HEK293 (cell line): ENCODE measurements around the gene ENPEP.
"Not testable (repeated sequence)": the region's sequence is repeated elsewhere in the genome, so short reads cannot be mapped to it uniquely, and the experiment has no call there.

Source experiments
- CTCF ChIA-PET: fragments of 350-600 bp; formaldehyde crosslinking; extraction: SDS; loops from one replicate; lab custom pipeline; 2021; ENCODE audit warnings: antibody characterized with exemption; lab: Yijun Ruan, JAX
- POLR2A ChIA-PET: fragments of 300-600 bp; formaldehyde crosslinking; extraction: SDS; loops from one replicate; lab custom pipeline; 2020; ENCODE audit warnings: antibody characterized with exemption, inconsistent platforms; lab: Yijun Ruan, JAX
- H3K27ac ChIP-seq: fragments of 200-500 bp; sonication (Bioruptor generic); 2 replicates; pipeline ENCODE4 v1.5.1; 2014; ENCODE audit warnings: low read depth, low read length, control low read depth, inconsistent platforms; ENCODE audit errors: extremely low read depth
- H3K36me3 ChIP-seq, 2 experiments: fragments of 200-500 bp in 1 of 2; sonication (Bioruptor generic) in 1 of 2; 1 replicate in 1 of 2; 2 replicates in 1 of 2; pipeline ENCODE4 v1.5.1; 2014 to 2017; ENCODE audit warnings: inconsistent platforms in 2 of 2, low read length in 2 of 2; ENCODE audit not compliant: control insufficient read depth in 2 of 2, insufficient read depth in 1 of 2
- H3K4me1 ChIP-seq: fragments of 200-500 bp; sonication (Bioruptor generic); 2 replicates; pipeline ENCODE4 v1.5.1; 2014; ENCODE audit warnings: mild to moderate bottlenecking, low read length, inconsistent platforms; ENCODE audit not compliant: control insufficient read depth, insufficient read depth
- H3K4me3 ChIP-seq: 2 replicates; pipeline ENCODE4 v1.5.1; 2011; ENCODE audit warnings: low read depth, mild to moderate bottlenecking, control low read depth, low read length, moderate library complexity
- H3K9me3 ChIP-seq: fragments of 200-500 bp; sonication (Bioruptor generic); 2 replicates; pipeline ENCODE4 v1.5.1; 2014; ENCODE audit warnings: low read depth, low read length, inconsistent platforms; ENCODE audit not compliant: control insufficient read depth, insufficient read depth
- IKZF3 ChIP-seq: fragments of 450-650 bp; IDR thresholded peaks from 2 replicates; pipeline ENCODE4 v1.5.0; 2018; ENCODE audit warnings: missing biosample characterization, mild to moderate bottlenecking, missing genetic modification characterization, moderate library complexity
- KLF16 ChIP-seq: fragments of 450-650 bp; formaldehyde crosslinking; IDR thresholded peaks from 2 replicates; pipeline ENCODE4 v1.5.1; 2017; ENCODE audit warnings: missing biosample characterization, missing genetic modification characterization
- KLF7 ChIP-seq: fragments of 450-650 bp; formaldehyde crosslinking; IDR thresholded peaks from 2 replicates; pipeline ENCODE4 v1.5.1; 2016; ENCODE audit warnings: missing biosample characterization, missing genetic modification characterization, borderline replicate concordance
- OVOL3 ChIP-seq: fragments of 450-650 bp; formaldehyde crosslinking; IDR thresholded peaks from 2 replicates; pipeline ENCODE4 v1.5.1; 2016; ENCODE audit warnings: missing biosample characterization, missing genetic modification characterization
- SCRT2 ChIP-seq: fragments of 450-650 bp; formaldehyde crosslinking; IDR thresholded peaks from 2 replicates; pipeline ENCODE4 v1.5.1; 2016; ENCODE audit warnings: missing biosample characterization, missing genetic modification characterization
- ZNF169 ChIP-seq: fragments of 450-650 bp; formaldehyde crosslinking; IDR thresholded peaks from 2 replicates; pipeline ENCODE4 v1.5.1; 2016; ENCODE audit warnings: missing biosample characterization, missing genetic modification characterization
- ZNF23 ChIP-seq: fragments of 450-650 bp; formaldehyde crosslinking; IDR thresholded peaks from 2 replicates; pipeline ENCODE4 v1.5.1; 2016; ENCODE audit warnings: missing biosample characterization, missing genetic modification characterization, borderline replicate concordance
- ZNF335 ChIP-seq: fragments of 450-650 bp; formaldehyde crosslinking; conservative IDR thresholded peaks from 2 replicates; pipeline ENCODE4 v1.5.1; 2016; ENCODE audit warnings: missing biosample characterization, missing genetic modification characterization
- ZNF677 ChIP-seq: fragments of 450-650 bp; IDR thresholded peaks from 2 replicates; pipeline ENCODE4 v1.5.0; 2018; ENCODE audit warnings: missing biosample characterization, mild to moderate bottlenecking, missing genetic modification characterization, moderate library complexity
- TF ChIP-seq, protein P1 (sequence below): fragments of 450-650 bp; formaldehyde crosslinking; IDR thresholded peaks from 2 replicates; pipeline ENCODE4 v1.5.1; 2016; ENCODE audit warnings: missing biosample characterization, missing genetic modification characterization
- TF ChIP-seq, protein P2 (sequence below): fragments of 450-650 bp; formaldehyde crosslinking; IDR thresholded peaks from 2 replicates; pipeline ENCODE4 v1.5.1; 2017; ENCODE audit warnings: missing biosample characterization, missing genetic modification characterization
- TF ChIP-seq, protein P3 (sequence below): fragments of 450-650 bp; formaldehyde crosslinking; IDR thresholded peaks from 2 replicates; pipeline ENCODE4; 2016; ENCODE audit warnings: missing biosample characterization, missing genetic modification characterization
- TF ChIP-seq, protein P4 (sequence below): fragments of 450-650 bp; formaldehyde crosslinking; IDR thresholded peaks from 2 replicates; pipeline ENCODE4 v1.5.1; 2017; ENCODE audit warnings: missing biosample characterization, missing genetic modification characterization

ENPEP gene

DNA sequence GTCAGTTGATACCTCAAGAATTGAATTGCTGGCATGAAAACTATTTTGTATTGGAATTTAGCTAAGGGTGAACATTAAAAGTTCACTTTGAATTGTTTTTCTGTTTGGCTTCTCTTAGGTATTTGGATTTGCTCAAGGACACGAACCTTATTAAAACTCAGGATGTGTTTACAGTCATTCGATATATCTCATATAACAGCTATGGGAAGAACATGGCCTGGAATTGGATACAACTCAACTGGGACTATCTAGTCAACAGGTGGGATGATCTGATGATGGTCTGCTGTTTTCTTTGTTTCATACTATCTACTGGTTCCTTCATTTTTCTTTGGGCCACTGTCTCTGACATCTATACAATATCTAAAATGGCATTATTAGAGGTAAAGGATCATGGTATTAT is 77.2 kb downstream of the ENPEP start:
- TF ChIP-seq ZNF169 (no peak), SCRT2 (tag by site-specific recombination) (peak; percentile 32; the same call in 1 of the 2 replicates)
- TF ChIP-seq, all 188 proteins: peak for 1
- no peak overlapping the region for H3K4me3 ChIP-seq
- no peaks in the 10 kb centered on the region for H3K4me1 ChIP-seq
- ChIA-PET POLR2A (no interaction called here), CTCF (interaction anchor here (0.7 kb wide), 1 partner anchor 44 kb away, joined by 3 read pairs; no protein-coding TSS in a partner anchor)
- no peaks in the 10 kb centered on the region for H3K36me3 ChIP-seq
- no peak overlapping the region for H3K27ac ChIP-seq
- H3K9me3 ChIP-seq: no peaks in the 10 kb centered on the region

DNA sequence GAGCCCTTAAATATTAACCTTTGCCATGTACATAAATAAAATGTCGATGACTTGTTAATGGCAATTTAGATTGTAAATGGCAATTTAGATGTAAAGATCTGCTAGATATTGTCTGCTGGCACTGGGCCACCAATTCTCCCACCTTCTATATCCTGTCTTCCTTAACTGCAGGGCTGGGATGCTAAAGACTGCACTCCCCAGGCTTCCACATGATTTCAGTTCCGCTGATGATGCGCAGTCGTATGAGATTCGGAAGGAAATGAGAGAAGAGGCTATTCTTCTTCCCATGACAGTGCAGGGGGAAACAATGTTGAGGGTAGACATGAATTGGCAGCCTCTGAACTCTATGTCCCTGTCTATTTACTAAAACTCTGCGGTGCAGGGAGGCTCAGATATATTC is 91.3 kb downstream of the ENPEP start:
- H3K4me3 ChIP-seq: no peak overlapping the region
- no peaks in the 10 kb centered on the region for H3K36me3 ChIP-seq
- ChIA-PET POLR2A (no interaction called here), CTCF (no interaction called here)
- no peak overlapping the region for H3K27ac ChIP-seq
- no peaks in the 10 kb centered on the region for H3K4me1 ChIP-seq
- no peaks in the 10 kb centered on the region for H3K9me3 ChIP-seq
- TF ChIP-seq, protein P1, sequence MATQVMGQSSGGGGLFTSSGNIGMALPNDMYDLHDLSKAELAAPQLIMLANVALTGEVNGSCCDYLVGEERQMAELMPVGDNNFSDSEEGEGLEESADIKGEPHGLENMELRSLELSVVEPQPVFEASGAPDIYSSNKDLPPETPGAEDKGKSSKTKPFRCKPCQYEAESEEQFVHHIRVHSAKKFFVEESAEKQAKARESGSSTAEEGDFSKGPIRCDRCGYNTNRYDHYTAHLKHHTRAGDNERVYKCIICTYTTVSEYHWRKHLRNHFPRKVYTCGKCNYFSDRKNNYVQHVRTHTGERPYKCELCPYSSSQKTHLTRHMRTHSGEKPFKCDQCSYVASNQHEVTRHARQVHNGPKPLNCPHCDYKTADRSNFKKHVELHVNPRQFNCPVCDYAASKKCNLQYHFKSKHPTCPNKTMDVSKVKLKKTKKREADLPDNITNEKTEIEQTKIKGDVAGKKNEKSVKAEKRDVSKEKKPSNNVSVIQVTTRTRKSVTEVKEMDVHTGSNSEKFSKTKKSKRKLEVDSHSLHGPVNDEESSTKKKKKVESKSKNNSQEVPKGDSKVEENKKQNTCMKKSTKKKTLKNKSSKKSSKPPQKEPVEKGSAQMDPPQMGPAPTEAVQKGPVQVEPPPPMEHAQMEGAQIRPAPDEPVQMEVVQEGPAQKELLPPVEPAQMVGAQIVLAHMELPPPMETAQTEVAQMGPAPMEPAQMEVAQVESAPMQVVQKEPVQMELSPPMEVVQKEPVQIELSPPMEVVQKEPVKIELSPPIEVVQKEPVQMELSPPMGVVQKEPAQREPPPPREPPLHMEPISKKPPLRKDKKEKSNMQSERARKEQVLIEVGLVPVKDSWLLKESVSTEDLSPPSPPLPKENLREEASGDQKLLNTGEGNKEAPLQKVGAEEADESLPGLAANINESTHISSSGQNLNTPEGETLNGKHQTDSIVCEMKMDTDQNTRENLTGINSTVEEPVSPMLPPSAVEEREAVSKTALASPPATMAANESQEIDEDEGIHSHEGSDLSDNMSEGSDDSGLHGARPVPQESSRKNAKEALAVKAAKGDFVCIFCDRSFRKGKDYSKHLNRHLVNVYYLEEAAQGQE (tag by site-specific recombination): no peak
- TF ChIP-seq, protein P2, sequence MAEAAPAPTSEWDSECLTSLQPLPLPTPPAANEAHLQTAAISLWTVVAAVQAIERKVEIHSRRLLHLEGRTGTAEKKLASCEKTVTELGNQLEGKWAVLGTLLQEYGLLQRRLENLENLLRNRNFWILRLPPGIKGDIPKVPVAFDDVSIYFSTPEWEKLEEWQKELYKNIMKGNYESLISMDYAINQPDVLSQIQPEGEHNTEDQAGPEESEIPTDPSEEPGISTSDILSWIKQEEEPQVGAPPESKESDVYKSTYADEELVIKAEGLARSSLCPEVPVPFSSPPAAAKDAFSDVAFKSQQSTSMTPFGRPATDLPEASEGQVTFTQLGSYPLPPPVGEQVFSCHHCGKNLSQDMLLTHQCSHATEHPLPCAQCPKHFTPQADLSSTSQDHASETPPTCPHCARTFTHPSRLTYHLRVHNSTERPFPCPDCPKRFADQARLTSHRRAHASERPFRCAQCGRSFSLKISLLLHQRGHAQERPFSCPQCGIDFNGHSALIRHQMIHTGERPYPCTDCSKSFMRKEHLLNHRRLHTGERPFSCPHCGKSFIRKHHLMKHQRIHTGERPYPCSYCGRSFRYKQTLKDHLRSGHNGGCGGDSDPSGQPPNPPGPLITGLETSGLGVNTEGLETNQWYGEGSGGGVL (tag by site-specific recombination): no peak
- TF ChIP-seq ZNF677 (tag by site-specific recombination): no peak
- TF ChIP-seq ZNF23: no peak
- no peak for TF ChIP-seq KLF7 (tag by site-specific recombination)
- TF ChIP-seq, protein P3, sequence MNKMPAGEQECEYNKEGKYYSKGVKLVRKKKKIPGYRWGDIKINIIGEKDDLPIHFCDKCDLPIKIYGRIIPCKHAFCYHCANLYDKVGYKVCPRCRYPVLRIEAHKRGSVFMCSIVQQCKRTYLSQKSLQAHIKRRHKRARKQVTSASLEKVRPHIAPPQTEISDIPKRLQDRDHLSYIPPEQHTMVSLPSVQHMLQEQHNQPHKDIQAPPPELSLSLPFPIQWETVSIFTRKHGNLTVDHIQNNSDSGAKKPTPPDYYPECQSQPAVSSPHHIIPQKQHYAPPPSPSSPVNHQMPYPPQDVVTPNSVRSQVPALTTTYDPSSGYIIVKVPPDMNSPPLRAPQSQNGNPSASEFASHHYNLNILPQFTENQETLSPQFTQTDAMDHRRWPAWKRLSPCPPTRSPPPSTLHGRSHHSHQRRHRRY (tag by site-specific recombination): no peak
- TF ChIP-seq, protein P4, sequence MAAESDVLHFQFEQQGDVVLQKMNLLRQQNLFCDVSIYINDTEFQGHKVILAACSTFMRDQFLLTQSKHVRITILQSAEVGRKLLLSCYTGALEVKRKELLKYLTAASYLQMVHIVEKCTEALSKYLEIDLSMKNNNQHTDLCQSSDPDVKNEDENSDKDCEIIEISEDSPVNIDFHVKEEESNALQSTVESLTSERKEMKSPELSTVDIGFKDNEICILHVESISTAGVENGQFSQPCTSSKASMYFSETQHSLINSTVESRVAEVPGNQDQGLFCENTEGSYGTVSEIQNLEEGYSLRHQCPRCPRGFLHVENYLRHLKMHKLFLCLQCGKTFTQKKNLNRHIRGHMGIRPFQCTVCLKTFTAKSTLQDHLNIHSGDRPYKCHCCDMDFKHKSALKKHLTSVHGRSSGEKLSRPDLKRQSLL (tag by site-specific recombination): no peak
- no peak for TF ChIP-seq KLF16 (tag by site-specific recombination)
- TF ChIP-seq OVOL3 (tag by site-specific recombination): no peak
- no peak for TF ChIP-seq IKZF3 (tag by site-specific recombination)
- no peak for TF ChIP-seq ZNF335

DNA sequence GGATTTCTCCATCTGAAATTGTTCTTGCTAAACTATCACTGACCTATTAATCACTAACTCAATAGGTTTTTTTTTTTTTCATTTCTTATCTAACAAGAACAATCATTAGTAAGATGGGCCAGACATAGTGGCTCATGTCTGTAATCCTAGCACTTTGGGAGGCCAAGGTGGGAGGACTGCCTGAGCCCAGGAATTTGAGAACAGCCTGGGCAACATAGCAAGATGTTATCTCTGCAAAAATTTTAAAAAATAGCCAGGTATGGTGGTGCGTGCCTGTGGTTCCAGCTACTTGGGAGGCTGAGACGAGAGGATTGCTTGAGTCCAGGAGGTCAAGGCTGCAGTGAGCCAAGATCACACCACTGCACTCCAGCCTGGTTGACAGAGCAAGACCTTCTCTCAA is 100.7 kb downstream of the ENPEP start:
- CTCF ChIA-PET, H3K36me3 ChIP-seq, H3K4me3 ChIP-seq, H3K27ac ChIP-seq, H3K4me1 ChIP-seq, H3K9me3 ChIP-seq, POLR2A ChIA-PET: not testable (repeated sequence)
